Measurements from ENCODE around the gene CALB2.

- no peak for TF ChIP-seq EP300 (IDR thresholded peaks at IDR 0.05; ENCODE audit: borderline replicate concordance in 1 of 2, low read depth in 2 of 2, low read length in 2 of 2)
- TF ChIP-seq, protein P1, sequence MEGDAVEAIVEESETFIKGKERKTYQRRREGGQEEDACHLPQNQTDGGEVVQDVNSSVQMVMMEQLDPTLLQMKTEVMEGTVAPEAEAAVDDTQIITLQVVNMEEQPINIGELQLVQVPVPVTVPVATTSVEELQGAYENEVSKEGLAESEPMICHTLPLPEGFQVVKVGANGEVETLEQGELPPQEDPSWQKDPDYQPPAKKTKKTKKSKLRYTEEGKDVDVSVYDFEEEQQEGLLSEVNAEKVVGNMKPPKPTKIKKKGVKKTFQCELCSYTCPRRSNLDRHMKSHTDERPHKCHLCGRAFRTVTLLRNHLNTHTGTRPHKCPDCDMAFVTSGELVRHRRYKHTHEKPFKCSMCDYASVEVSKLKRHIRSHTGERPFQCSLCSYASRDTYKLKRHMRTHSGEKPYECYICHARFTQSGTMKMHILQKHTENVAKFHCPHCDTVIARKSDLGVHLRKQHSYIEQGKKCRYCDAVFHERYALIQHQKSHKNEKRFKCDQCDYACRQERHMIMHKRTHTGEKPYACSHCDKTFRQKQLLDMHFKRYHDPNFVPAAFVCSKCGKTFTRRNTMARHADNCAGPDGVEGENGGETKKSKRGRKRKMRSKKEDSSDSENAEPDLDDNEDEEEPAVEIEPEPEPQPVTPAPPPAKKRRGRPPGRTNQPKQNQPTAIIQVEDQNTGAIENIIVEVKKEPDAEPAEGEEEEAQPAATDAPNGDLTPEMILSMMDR (IDR thresholded peaks at IDR 0.05; ENCODE audit: control extremely low read depth in 1 of 3, insufficient read depth in 1 of 3, low read depth in 1 of 3, low read length in 3 of 3): no peak
- TF ChIP-seq BCL11A (IDR thresholded peaks at IDR 0.05; ENCODE audit: low read depth in 2 of 2, low read length in 2 of 2): no peak
- TF ChIP-seq, protein P2, sequence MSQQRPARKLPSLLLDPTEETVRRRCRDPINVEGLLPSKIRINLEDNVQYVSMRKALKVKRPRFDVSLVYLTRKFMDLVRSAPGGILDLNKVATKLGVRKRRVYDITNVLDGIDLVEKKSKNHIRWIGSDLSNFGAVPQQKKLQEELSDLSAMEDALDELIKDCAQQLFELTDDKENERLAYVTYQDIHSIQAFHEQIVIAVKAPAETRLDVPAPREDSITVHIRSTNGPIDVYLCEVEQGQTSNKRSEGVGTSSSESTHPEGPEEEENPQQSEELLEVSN (IDR thresholded peaks at IDR 0.05): no peak
- TF ChIP-seq EGR1 (IDR thresholded peaks at IDR 0.05; ENCODE audit: borderline replicate concordance, low read depth, low read length): no peak
- TF ChIP-seq POLR2A (IDR thresholded peaks at IDR 0.05; ENCODE audit: control extremely low read depth in 1 of 2, low read depth in 2 of 2, low read length in 2 of 2): no peak
- no peak for TF ChIP-seq CEBPB (IDR thresholded peaks at IDR 0.05; ENCODE audit: low read depth, low read length)
- no peak for TF ChIP-seq NRF1 (IDR thresholded peaks at IDR 0.05; ENCODE audit: low read depth, low read length)
- TF ChIP-seq RFX5 (IDR thresholded peaks at IDR 0.05; ENCODE audit: borderline replicate concordance, low read depth, low read length): no peak
Measured at GRCh38 chr16:71396594-71396993, 38.1 kb downstream of the CALB2 start.

Data from H1 (cell line).